IPS-20b (cell line): ENCODE data around the gene LYSMD2.
A peak's percentile ranks its signal among the peaks of the same experiment; 100 is the strongest.

Experiments used
- H3K27ac ChIP-seq: one replicate; pipeline ENCODE4 v1.5.1; 2013; ENCODE audit warnings: low read length
- H3K27me3 ChIP-seq: 2 replicates; pipeline ENCODE4 v1.6.1; 2013; ENCODE audit warnings: mild to moderate bottlenecking, low read length, inconsistent platforms; ENCODE audit not compliant: insufficient read depth
- H3K36me3 ChIP-seq: 2 replicates; pipeline ENCODE4 v1.6.1; 2013; ENCODE audit warnings: low read depth, mild to moderate bottlenecking, inconsistent platforms, low read length, moderate library complexity; ENCODE audit not compliant: insufficient read depth
- H3K4me1 ChIP-seq: 2 replicates; pipeline ENCODE4 v1.6.1; 2013; ENCODE audit warnings: mild to moderate bottlenecking, control low read depth, inconsistent platforms, low read length, moderate library complexity; ENCODE audit not compliant: insufficient read depth
- H3K4me3 ChIP-seq: 2 replicates; pipeline ENCODE4 v1.5.1; 2013; ENCODE audit warnings: mild to moderate bottlenecking, low read length, inconsistent platforms
- H3K9ac ChIP-seq: 2 replicates; pipeline ENCODE4 v1.6.1; 2013; ENCODE audit warnings: low read depth, mild to moderate bottlenecking, inconsistent platforms, low read length, moderate library complexity
- H3K9me3 ChIP-seq: 2 replicates; pipeline ENCODE4 v1.6.1; 2013; ENCODE audit warnings: mild to moderate bottlenecking, low read depth, low read length, inconsistent platforms; ENCODE audit not compliant: insufficient read depth

LYSMD2 gene

DNA sequence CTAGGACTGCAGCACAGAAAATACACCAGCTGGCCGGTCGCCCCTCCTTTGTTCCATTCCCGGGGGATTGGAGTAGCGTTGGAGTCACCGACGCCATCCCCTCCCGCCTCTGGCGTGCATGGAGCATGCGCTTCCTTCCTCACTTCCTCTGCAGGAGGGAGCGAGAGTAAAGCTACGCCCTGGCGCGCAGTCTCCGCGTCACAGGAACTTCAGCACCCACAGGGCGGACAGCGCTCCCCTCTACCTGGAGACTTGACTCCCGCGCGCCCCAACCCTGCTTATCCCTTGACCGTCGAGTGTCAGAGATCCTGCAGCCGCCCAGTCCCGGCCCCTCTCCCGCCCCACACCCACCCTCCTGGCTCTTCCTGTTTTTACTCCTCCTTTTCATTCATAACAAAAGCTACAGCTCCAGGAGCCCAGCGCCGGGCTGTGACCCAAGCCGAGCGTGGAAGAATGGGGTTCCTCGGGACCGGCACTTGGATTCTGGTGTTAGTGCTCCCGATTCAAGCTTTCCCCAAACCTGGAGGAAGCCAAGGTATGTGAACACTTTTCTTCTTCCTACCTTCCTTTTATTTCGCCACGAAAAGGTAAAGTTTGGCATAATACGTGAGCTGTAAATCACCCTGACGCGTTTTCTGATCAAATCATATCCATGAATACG is 56.0 kb downstream of the LYSMD2 start, which contains the start of gene SCG3:
SCG3 (plus strand) TSS at position 201 of the 661 bp plus-strand sequence; CDS start at position 454, 253 bp downstream.
- Histone ChIP-seq H3K27me3 (no peaks in the 10 kb centered on the region), H3K4me1 (peaks cover 3% of the 10 kb centered on the region; the same call in 1 of the 2 replicates), H3K36me3 (peaks cover 5% of the 10 kb centered on the region; the same call in 1 of the 2 replicates), H3K4me3 (peak within 1 kb of the TSS; percentile 86), H3K9me3 (no peaks in the 10 kb centered on the region), H3K27ac (peak within 1 kb of the TSS; percentile 85), H3K9ac (peak within 1 kb of the TSS; percentile 93; the same call in 1 of the 2 replicates)

GRCh38 chr15:51680321-51680720 is 57.1 kb downstream of the LYSMD2 start:
- Histone ChIP-seq H3K9ac (peak overlapping the region; percentile 76; the same call in 1 of the 2 replicates), H3K27me3 (no peaks in the 10 kb centered on the region)

DNA sequence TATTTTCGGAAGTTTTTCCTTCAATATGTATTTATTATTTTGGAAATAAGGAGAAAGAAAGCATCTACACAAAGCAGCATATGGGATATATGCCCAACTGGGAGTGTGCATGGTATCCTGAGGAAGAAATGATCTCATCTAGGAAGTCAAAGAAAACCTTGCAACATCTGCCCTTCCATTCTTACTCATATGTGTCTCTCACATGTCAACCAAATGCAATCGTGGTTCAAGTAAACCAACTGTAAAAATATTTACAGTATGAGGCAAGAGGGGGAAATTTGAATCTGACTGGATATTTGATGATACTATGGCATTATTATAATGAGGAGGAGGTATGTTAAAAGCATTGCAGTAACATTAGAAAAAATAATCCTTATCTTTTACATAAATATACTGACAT is 59.4 kb downstream of the LYSMD2 start:
- H3K4me3 ChIP-seq: no peak overlapping the region

More at GRCh38 chr15:51680321-51680720, 57.1 kb downstream of the LYSMD2 start:
- Histone ChIP-seq H3K4me1 (peaks cover 3% of the 10 kb centered on the region; the same call in 1 of the 2 replicates), H3K27ac (no peak overlapping the region), H3K4me3 (peak overlapping the region; percentile 86; the same call in 1 of the 2 replicates), H3K36me3 (peaks cover 5% of the 10 kb centered on the region; the same call in 1 of the 2 replicates), H3K9me3 (no peaks in the 10 kb centered on the region)

DNA sequence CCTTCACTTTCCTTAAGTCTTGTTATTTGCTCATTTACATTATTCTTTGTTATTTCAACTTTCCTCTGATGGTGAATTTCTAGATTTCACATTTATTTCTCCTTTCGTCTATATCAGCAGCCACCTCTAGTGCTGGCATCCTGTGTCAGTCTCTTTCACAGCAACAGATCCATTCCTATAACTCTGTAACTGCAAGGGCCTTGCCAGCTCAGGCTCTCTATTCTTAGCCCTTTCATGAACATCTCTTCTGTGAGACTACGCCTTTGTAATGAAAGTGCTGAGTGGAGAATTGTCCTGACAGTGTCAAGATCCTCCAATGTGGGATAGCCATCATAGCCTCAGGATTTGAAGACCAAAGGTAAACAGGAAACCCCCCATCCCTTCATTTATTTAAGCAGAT is 60.0 kb downstream of the LYSMD2 start:
- Histone ChIP-seq H3K9me3 (no peaks in the 10 kb centered on the region), H3K9ac (no peak overlapping the region), H3K4me1 (peaks cover 4% of the 10 kb centered on the region; the same call in 1 of the 2 replicates), H3K27me3 (no peaks in the 10 kb centered on the region), H3K27ac (no peak overlapping the region), H3K4me3 (no peak overlapping the region), H3K36me3 (no peaks in the 10 kb centered on the region)

More for the DNA sequence above, 59.4 kb downstream of the LYSMD2 start:
- H3K9ac ChIP-seq: no peak overlapping the region
- H3K9me3 ChIP-seq: no peaks in the 10 kb centered on the region
- peaks cover 3% of the 10 kb centered on the region; the same call in 1 of the 2 replicates for H3K4me1 ChIP-seq
- no peaks in the 10 kb centered on the region for H3K36me3 ChIP-seq
- no peak overlapping the region for H3K27ac ChIP-seq
- H3K27me3 ChIP-seq: no peaks in the 10 kb centered on the region

- Histone ChIP-seq H3K4me1 (peaks cover 6% of the 10 kb centered on the region; the same call in 1 of the 2 replicates), H3K36me3 (no peaks in the 10 kb centered on the region), H3K27me3 (no peaks in the 10 kb centered on the region), H3K9me3 (no peaks in the 10 kb centered on the region), H3K4me3 (no peak overlapping the region), H3K9ac (no peak overlapping the region), H3K27ac (no peak overlapping the region)
Measured at GRCh38 chr15:51677021-51677420, 60.4 kb downstream of the LYSMD2 start.

- no peak overlapping the region for H3K4me3 ChIP-seq
- no peaks in the 10 kb centered on the region for H3K36me3 ChIP-seq
- H3K9ac ChIP-seq: no peak overlapping the region
- no peaks in the 10 kb centered on the region for H3K27me3 ChIP-seq
- peaks cover 3% of the 10 kb centered on the region; the same call in 1 of the 2 replicates for H3K4me1 ChIP-seq
- H3K9me3 ChIP-seq: no peaks in the 10 kb centered on the region
- H3K27ac ChIP-seq: no peak overlapping the region
Measured at GRCh38 chr15:51675234-51675633, 62.2 kb downstream of the LYSMD2 start.
